Measurements from ENCODE around the gene CCDC88B. TPM values are rescaled to one million over a fixed set of nuclear protein-coding genes. Genes with fewer than 3 reads are reported as not detected.

CCDC88B gene
- total RNA-seq, 1 experiment from 2014 or later: 11.2 TPM

DNA sequence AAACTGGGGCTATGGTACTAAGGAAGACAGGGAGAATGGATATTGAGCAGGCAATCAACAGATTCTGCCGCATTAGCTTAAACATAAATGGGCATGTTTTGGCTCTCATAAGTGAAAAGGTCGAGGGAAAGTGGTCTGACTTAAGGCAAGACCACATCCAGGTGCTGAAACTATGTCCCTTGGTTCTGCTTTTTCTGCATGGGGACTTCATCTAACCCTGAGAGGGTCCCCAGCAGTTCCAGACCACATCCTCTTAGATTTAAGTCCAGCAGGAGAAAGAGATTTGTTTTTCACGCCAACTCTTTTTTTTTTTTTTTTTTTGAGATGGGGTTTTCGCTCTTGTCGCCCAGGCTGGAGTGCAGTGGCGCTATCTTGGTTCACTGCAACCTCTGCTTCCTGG, 24.4 kb downstream of the CCDC88B start:
- DNase-seq: no peak
- Histone ChIP-seq H3K14ac (ENCODE audit: insufficient read depth, low read length) (no peak overlapping the region), H2BK20ac (ENCODE audit: low read depth, low read length, poor library complexity, severe bottlenecking) (no peak overlapping the region), H2AFZ (ENCODE audit: low read length) (no peak overlapping the region), H3K79me1 (ENCODE audit: insufficient read depth, low read depth, low read length, poor library complexity, severe bottlenecking) (no peaks in the 10 kb centered on the region), H3K56ac (ENCODE audit: insufficient read length, low read depth, low read length) (no peak overlapping the region), H3K23me2 (ENCODE audit: insufficient read length, low read depth, low read length, poor library complexity, severe bottlenecking) (peaks cover 4% of the 10 kb centered on the region), H2BK120ac (ENCODE audit: low read depth, low read length, poor library complexity, severe bottlenecking) (no peak overlapping the region), H3K23ac (ENCODE audit: insufficient read length, low read depth, low read length) (no peak overlapping the region), H3K9me3 (ENCODE audit: control insufficient read depth, low read depth, low read length) (no peaks in the 10 kb centered on the region), H4K20me1 (ENCODE audit: control insufficient read depth, insufficient read depth, insufficient read length) (peaks cover 2% of the 10 kb centered on the region), H3K9ac (ENCODE audit: extremely low read depth, insufficient read length, low read length) (no peak overlapping the region), H2AK5ac (ENCODE audit: insufficient read length, low read length) (no peak overlapping the region), H2BK12ac (ENCODE audit: insufficient read length, low read depth, low read length) (no peak overlapping the region), H4K91ac (ENCODE audit: insufficient read length, low read depth, low read length) (no peak overlapping the region), H3K4ac (ENCODE audit: low read depth, low read length) (no peak overlapping the region), H3K18ac (ENCODE audit: insufficient read length, low read depth, low read length) (no peak overlapping the region), H2BK5ac (ENCODE audit: insufficient read length, low read length) (no peak overlapping the region), H3K79me2 (ENCODE audit: insufficient read depth, low read length) (no peaks in the 10 kb centered on the region), H3K4me2 (ENCODE audit: insufficient read depth, insufficient read length, low read length) (no peak overlapping the region), H3K27me3 (ENCODE audit: insufficient read depth, low read length) (no peaks in the 10 kb centered on the region), H4K5ac (ENCODE audit: insufficient read length, low read depth, low read length) (no peak overlapping the region), H3K4me1 (ENCODE audit: insufficient read depth, low read length) (no peaks in the 10 kb centered on the region), H4K8ac (replicated peaks; ENCODE audit: insufficient read length, low read depth, low read length) (no peak overlapping the region), H3T11ph (ENCODE audit: low read length) (no peak overlapping the region), H3K27ac (ENCODE audit: insufficient read length, low read depth, low read length) (no peak overlapping the region), H2BK15ac (ENCODE audit: low read depth, low read length) (no peak overlapping the region)
- peaks cover 7 to 11% of the 10 kb centered on the region in 2 experiments for H3K4me1 Mint-ChIP-seq
- no peaks in the 10 kb centered on the region for H3K27me3 Mint-ChIP-seq (ENCODE audit: low read depth)
- H3K36me3 Mint-ChIP-seq (ENCODE audit: insufficient read depth in 1 of 3, low read depth in 3 of 3): peaks cover 23 to 70% (median 50%) of the 10 kb centered on the region in 3 experiments
- H3K4me3 Mint-ChIP-seq: no peak overlapping the region
- H3K27ac Mint-ChIP-seq: no peak overlapping the region
- no CpG with 5 or more reads among the region's 6 CpGs for WGBS (ENCODE audit: extremely low coverage, insufficient read length, low lambda C conversion rate)
- no peak for TF ChIP-seq CTCF (conservative IDR thresholded peaks at IDR 0.05)
- H3K9me3 Mint-ChIP-seq: no peaks in the 10 kb centered on the region; a peak in 1 of 5 replicates

Data from H9 (cell line).